Measurements from ENCODE around the gene NECTIN2. TPM values are rescaled to one million over a fixed set of nuclear protein-coding genes. Genes with fewer than 3 reads are reported as not detected.

The NECTIN2 gene
- polyA plus RNA-seq, 3 donors: 5.6 to 18.2 (median 9.3) TPM

- Histone ChIP-seq H3K9ac (ENCODE audit: insufficient read depth, low read length, poor library complexity, severe bottlenecking) (no peak overlapping the region), H3K4me2 (replicated peaks; ENCODE audit: extremely low read depth, low read length, poor library complexity, severe bottlenecking) (no peak overlapping the region), H3K4me1 (ENCODE audit: control insufficient read depth in 1 of 2, insufficient read depth in 2 of 2, low read length in 2 of 2) (peaks cover 5 to 7% of the 10 kb centered on the region in 2 donors), H3K27me3 (ENCODE audit: control insufficient read depth in 2 of 2, insufficient read depth in 2 of 2, low read length in 2 of 2) (peaks cover 0 to 9% of the 10 kb centered on the region in 2 donors), H3K79me2 (ENCODE audit: insufficient read depth, low read length) (no peaks in the 10 kb centered on the region), H3K36me3 (replicated peaks in 1 of 2; ENCODE audit: control insufficient read depth in 1 of 2, insufficient read depth in 2 of 2, low read length in 2 of 2) (no peaks in the 10 kb centered on the region), H4K20me1 (ENCODE audit: insufficient read depth, low read length) (no peaks in the 10 kb centered on the region), H3K9me3 (replicated peaks in 1 of 2; ENCODE audit: control insufficient read depth in 1 of 2, insufficient read depth in 1 of 2, low read length in 2 of 2) (peaks cover 0 to 5% of the 10 kb centered on the region in 2 donors), H3K4me3 (replicated peaks in 1 of 3; ENCODE audit: low read depth in 2 of 3, low read length in 3 of 3) (no peak overlapping the region), H2AFZ (ENCODE audit: insufficient read depth, low read depth, low read length, poor library complexity, severe bottlenecking) (no peak overlapping the region), H3K27ac (ENCODE audit: low read depth in 1 of 2, low read length in 2 of 2) (no peak overlapping the region)
- peak overlapping the region in 1 of 7 donors; percentile 31 for H3K27ac Mint-ChIP-seq
- 95% methylated on average over 9 of the region's 13 CpGs for WGBS (ENCODE audit: insufficient coverage)
- TF ChIP-seq, protein P1, sequence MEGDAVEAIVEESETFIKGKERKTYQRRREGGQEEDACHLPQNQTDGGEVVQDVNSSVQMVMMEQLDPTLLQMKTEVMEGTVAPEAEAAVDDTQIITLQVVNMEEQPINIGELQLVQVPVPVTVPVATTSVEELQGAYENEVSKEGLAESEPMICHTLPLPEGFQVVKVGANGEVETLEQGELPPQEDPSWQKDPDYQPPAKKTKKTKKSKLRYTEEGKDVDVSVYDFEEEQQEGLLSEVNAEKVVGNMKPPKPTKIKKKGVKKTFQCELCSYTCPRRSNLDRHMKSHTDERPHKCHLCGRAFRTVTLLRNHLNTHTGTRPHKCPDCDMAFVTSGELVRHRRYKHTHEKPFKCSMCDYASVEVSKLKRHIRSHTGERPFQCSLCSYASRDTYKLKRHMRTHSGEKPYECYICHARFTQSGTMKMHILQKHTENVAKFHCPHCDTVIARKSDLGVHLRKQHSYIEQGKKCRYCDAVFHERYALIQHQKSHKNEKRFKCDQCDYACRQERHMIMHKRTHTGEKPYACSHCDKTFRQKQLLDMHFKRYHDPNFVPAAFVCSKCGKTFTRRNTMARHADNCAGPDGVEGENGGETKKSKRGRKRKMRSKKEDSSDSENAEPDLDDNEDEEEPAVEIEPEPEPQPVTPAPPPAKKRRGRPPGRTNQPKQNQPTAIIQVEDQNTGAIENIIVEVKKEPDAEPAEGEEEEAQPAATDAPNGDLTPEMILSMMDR (IDR thresholded peaks at IDR 0.05): no peak
- intact Hi-C loops (cut with micrococcal nuclease): no loop called here
- H3K4me1 Mint-ChIP-seq: peaks cover 8% of the 10 kb centered on the region
- DNase-seq: no peak
- H3K4me3 Mint-ChIP-seq: no peak overlapping the region
- H3K27me3 Mint-ChIP-seq (ENCODE audit: low read depth in 3 of 3): peaks cover 6 to 21% (median 16%) of the 10 kb centered on the region in 3 donors
- H3K36me3 Mint-ChIP-seq: no peaks in the 10 kb centered on the region
- H3K9me3 Mint-ChIP-seq: peaks cover 0 to 11% (median 5%) of the 10 kb centered on the region in 7 donors
Measured at GRCh38 chr19:44803442-44804428, 42.4 kb upstream of the NECTIN2 start.

- H3K36me3 ChIP-seq (replicated peaks in 1 of 2; ENCODE audit: control insufficient read depth in 1 of 2, insufficient read depth in 2 of 2, low read length in 2 of 2): no peaks in the 10 kb centered on the region
- peaks cover 6 to 10% of the 10 kb centered on the region in 2 donors for H3K4me1 ChIP-seq (ENCODE audit: control insufficient read depth in 1 of 2, insufficient read depth in 2 of 2, low read length in 2 of 2)
- no peak for DNase-seq
- TF ChIP-seq, protein P1 (IDR thresholded peaks at IDR 0.05): no peak
- WGBS (ENCODE audit: insufficient coverage): 100% methylated on average over 4 of the region's 7 CpGs
- Mint-ChIP-seq H3K36me3 (no peaks in the 10 kb centered on the region), H3K4me1 (peaks cover 12% of the 10 kb centered on the region), H3K4me3 (no peak overlapping the region), H3K27me3 (ENCODE audit: low read depth in 3 of 3) (peaks cover 19 to 35% (median 26%) of the 10 kb centered on the region in 3 donors), H3K27ac (no peak overlapping the region), H3K9me3 (peaks cover 0 to 13% (median 5%) of the 10 kb centered on the region in 7 donors)
- no peak overlapping the region for H2AFZ ChIP-seq (ENCODE audit: insufficient read depth, low read depth, low read length, poor library complexity, severe bottlenecking)
- H3K4me3 ChIP-seq (replicated peaks in 1 of 3; ENCODE audit: low read depth in 2 of 3, low read length in 3 of 3): no peak overlapping the region
- H3K9ac ChIP-seq (ENCODE audit: insufficient read depth, low read length, poor library complexity, severe bottlenecking): no peak overlapping the region
- intact Hi-C loops (cut with micrococcal nuclease): no loop called here
- H3K79me2 ChIP-seq (ENCODE audit: insufficient read depth, low read length): no peaks in the 10 kb centered on the region
- no peak overlapping the region for H3K27ac ChIP-seq (ENCODE audit: low read depth in 1 of 2, low read length in 2 of 2)
- peaks cover 3 to 19% of the 10 kb centered on the region in 2 donors for H3K27me3 ChIP-seq (ENCODE audit: control insufficient read depth in 2 of 2, insufficient read depth in 2 of 2, low read length in 2 of 2)
- H4K20me1 ChIP-seq (ENCODE audit: insufficient read depth, low read length): no peaks in the 10 kb centered on the region
- peaks cover 0 to 5% of the 10 kb centered on the region in 2 donors for H3K9me3 ChIP-seq (replicated peaks in 1 of 2; ENCODE audit: control insufficient read depth in 1 of 2, insufficient read depth in 1 of 2, low read length in 2 of 2)
- no peak overlapping the region for H3K4me2 ChIP-seq (replicated peaks; ENCODE audit: extremely low read depth, low read length, poor library complexity, severe bottlenecking)
Measured at GRCh38 chr19:44806291-44806690, 39.8 kb upstream of the NECTIN2 start.

All from CD14-positive monocyte (primary cell).